HG03520 (cell line): Measurements from ENCODE around the gene AAR2.

ENCODE experiments used
- ATAC-seq: cut with Tn5 transposase; IDR thresholded peaks from one replicate; pipeline ENCODE4 v1.9.1; 2021; ENCODE audit warnings: mild to moderate bottlenecking, moderate library complexity; ENCODE audit not compliant: unreplicated experiment

Gene AAR2

DNA sequence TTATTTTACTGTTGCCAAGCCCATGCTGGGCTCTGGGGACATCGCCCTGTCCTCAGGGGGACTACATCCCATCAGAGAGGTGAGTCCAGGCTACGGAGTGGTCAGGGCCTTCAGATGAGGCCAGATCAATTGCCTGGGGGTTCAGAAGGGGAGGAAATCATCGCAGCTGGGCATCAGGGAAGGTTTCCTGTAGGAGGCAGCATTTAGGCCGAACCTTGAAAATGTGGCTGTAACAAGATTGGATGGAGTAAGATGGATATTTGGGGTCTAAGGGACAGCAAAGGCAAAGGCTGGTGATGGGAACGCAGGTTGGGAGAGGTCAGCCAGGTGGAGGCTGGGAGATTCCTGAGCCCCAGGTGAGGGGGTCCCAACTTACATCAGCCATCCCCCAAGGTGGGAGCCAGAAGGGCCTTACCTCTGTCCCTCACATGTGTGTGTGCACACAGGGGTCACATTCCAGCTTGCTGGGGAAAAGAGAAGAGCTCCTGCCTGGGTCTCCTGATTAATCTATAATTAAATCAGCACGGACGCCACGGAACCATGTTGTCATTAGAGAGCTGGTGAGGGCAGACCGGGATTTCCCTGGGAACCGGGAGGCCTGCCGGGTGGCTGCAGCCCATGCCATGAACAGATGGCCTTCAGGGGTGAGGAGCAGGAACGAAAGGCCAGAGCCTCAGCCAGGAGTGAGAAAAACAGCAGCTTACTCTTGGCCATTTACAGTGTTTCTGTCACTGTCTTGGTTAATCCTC is 39.3 kb downstream of the AAR2 start:
- no peak for ATAC-seq

DNA sequence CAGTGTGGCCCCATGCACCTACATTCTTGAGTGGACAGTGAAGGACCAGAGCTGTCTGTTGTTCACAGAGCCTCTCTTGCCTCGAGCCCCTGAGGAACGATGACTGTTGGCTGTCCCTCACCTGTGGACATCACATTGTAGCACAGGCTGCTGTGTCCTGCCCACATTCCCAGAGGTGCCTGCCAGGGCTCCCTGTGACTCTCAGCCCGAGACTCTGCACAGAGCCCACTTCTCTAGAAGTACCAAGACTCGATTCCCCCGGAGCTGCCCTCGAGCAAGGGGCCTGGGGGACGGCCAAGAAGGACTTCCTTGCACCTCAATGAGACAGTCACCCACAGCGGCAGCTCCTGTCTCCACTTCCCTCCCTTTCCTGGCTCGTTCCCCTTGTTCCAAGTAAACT is 41.3 kb downstream of the AAR2 start:
- ATAC-seq: no peak

DNA sequence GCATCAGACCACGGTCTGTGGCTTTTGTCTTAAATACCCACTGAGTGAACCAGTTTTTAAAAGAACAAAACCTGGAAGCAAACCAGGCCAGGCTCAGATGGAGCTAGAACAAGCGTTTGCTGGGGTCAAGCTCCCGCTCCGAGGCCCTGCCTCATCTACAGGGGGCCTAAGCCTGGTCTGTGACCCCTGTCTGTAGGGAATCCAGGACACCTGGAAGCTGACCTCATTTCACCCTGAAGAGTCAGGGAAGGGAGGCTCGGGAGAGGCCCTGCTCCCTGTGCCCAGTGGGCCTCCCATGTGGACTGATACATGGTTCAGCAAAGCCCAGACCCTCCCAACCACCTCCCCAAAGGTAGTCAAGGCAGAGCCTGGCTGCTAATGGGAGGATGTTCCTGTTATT is 43.1 kb downstream of the AAR2 start:
- ATAC-seq: no peak

DNA sequence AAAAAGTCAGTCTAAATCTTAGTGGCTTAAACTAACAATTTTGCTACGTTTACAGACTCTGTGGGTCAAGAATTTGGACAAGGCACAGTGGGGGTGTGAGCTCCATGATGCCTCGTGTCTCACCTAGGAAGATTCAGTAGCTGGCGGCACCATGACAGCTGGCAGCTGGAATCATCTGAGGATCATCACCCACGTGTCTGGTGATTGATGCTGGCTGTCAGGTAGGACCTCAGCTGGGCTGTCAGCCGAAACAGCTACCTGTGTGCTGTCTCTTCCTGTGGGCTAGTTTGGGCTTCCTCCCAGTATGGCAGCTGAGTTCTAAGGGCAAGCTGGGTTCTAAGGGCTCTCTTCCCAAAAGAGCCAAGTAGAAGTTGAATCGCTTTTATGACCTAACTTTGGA is 43.5 kb downstream of the AAR2 start:
- no peak for ATAC-seq

DNA sequence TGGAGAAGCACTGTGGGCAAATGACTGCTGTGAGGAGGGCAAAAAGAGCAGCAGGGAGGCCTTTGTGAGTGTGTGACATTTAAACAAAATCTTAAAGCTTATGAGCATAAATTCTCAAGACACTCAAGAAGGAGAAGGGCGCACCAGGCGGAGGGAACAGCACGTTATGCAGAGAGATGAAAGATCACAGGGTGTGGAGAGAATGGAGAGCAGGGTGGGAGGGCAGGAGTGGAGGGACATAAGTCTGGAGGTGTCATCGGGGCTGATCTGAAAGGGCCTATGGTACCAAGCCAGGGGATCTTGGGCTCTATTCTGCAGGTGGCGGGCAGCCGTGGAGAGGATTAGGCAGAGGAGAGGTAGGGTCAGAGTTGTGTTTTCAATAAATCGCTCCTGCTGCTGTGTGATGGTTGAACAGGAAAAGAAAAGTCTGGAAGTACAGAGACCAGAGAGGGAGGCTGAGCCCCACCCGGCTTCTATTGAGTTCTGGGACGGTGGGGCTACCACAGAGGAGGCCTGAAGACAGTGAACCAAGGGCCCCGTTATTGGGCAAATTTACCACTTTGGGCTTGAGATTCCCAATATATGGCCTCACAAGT is 45.6 kb downstream of the AAR2 start:
- ATAC-seq: no peak

DNA sequence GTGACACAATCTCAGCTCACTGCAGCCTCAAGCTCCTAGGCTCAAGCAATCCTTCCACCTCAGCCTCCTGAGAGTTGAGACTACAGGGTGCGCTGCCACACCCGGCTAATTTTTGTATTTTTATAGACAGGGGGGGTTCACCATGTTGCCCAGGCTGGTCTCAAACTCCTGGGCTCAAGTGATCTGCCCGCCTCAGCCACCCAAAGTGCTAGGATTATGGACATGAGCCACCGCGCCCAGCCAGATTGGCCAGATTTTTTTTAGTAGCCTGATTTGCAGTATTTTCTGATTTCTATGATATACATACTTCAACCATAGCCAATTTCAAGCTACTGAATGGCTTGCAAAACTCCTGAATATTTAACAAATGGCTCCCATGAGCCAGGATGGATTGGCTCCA is 48.5 kb downstream of the AAR2 start:
- no peak for ATAC-seq

DNA sequence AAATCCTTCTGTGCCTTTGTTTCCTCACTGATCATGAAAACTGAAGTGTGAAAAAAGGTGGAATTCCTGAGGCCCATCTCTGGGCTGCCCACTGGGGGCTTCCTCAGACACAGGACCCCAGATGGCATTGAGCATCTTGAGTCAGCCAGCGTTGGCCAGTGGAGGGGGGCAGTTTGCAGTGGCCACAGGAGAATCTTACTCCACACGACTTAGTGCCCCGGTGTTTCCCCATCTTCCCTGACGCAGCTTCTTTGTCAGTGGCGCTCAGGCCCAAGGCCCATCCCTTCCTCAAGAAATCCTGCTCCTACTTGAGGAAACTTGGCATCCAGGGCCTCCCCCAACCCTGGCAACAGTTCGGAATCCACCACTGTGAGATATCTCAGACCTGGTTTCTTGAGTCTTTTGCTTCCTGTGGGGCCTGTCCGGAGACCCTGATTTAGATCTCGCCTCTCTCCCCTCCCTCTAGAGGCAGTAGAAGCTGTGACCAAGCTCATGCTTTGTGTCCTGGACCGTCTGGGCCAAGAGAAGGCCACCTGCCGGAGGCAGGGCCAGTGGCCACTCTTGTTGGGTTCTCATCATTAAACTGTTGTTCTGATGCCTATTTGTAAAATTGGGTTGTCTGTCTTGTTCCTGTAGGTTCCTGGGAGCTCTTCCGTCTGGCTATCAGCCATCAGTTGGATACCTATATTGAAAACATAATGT is 49.6 kb downstream of the AAR2 start:
- no peak for ATAC-seq

DNA sequence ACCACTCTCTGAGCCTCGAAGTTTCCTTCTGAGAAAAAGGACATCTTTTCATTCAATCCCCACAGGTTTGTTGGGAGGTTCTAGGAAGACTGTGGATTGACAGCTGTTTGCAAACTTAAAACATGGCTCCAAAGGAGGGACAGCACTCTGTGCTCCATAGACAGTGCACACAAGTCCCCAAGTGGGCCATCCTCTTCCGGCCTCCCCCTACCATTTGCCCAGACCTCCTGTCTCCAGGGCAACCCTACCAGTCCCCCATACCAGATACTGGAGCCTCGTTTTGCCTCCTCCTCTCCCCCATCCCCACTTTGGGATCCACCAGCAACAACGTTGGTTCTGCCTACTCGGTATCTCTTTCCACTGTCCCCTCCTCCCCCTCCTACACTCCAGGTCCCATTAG is 61.4 kb downstream of the AAR2 start:
- no peak for ATAC-seq

DNA sequence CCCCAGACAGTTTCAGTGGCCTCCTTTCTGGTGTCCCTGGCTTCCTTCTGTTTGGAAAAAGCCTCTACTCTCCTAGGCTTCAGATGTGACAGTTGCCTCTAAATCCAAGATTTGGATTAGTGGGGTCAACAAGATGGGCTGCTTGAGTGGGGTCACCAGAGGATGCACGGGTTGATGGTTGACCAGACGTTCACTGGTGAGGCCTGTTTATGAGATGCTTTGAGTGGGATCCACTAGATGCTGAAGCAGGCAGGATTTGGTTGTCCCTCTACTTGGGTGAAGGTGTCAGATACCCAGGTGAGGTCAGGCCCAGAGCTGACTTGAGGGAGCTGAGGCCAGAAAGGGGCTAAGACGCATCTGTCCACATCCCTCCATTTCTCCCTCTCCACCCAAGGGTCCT is 61.8 kb downstream of the AAR2 start:
- ATAC-seq: no peak

DNA sequence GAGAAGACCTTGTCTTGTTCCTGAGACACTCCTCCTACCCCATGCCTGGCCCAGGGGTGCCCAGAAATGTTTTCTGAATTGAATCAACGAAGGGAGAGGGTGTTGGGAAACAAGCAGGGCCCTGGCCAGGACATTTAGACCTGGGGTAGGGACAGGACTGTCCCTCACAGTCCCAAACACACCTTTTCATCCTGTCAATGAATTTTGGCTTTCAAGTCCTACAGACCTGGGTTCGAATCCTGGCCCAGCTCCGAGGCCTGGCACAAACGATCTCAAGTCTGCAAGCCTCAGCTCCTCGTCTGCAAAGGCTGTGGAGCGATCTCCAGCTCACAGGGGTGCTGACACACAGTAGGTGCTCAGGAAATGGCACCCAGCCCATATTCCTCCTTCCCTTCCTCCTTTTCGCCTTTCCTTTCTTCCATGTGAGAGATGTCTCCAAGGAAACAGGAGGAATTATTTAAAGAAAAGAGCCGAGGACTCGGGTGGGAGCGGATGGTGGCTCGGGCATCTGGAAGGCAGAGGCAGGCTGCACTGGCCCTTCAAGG is 62.6 kb downstream of the AAR2 start:
- ATAC-seq: no peak

DNA sequence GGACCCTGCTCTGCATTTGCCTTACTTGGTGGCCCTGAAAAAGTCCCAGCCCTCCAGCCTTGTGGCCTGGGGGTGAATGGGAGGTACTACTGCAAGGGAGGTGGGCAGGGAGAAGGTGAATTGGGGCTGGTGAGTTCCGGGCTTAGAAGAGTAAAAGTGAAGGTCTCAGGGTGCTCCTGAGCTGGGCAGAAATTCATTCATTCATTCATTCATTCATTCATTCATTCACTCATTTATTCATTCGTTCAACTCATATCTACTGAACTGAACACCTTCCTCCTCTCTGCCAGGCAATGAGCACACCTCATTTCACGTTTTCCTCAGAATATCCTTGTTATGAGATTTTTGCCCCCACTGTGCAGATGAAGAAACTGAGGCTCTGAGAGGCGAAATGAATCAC is 63.2 kb downstream of the AAR2 start:
- no peak for ATAC-seq

DNA sequence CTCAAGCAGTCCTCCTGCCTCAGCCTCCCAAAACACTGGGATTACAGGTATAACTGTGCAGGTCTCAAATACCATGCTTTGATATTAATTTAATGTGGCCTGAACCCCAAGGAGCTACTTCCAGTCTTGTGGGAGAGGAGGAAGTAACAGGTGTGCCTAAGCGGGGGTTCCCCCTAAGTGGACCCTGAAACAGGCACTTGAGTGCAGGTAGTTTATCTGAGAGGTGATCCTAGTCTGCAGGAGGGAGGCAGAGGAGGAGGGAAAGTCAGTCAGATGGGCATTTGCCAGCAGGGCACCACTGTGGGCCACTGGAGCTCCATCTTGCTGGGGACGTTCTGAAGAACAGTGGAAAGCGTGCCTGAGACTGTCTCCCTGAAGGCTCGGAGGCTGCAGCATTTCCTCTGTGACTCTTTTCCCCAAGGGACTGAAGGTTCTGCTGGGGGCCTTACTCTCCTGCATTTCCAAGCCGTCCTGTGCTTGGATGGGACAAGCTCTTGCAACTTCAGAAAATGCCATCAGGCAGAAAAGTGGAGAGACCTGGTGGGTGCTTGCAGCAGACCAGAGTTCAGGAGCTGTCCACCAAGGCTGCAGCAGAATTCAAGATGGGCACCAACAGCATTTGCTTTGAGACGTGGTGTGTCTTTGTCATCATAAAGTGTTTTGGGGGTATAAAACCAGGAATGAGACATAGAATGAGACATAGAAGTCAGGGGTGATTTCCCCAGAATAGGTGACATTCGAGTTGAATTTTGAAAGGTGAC is 65.3 kb downstream of the AAR2 start:
- no peak for ATAC-seq

DNA sequence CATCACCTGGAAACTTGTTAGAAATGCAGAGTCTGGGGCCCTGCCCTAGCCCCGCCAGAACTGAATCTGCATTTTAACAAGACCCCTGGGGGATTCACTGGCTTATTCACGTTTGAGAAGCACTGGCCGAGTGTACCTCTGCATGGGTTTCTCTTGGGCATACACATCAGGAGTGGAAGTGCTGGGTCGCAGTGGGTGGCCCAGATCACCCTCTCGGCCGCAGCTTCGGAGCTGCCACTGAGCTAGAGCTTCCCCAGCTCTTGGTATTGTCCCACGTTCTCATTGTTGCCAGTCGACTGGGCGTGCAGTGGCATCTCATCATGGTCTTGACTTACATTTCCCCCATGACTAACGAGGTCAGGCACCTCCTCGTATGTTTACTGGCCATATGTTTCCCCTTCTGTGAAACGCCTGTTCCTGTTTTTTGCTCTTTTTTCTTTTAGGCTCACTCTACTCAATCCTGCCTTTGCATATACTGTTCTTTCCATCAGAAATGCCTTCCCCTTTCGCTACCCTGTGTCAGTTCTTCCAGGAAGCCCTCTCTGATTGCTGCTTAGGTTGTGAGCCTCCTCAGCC is 66.8 kb downstream of the AAR2 start:
- no peak for ATAC-seq

DNA sequence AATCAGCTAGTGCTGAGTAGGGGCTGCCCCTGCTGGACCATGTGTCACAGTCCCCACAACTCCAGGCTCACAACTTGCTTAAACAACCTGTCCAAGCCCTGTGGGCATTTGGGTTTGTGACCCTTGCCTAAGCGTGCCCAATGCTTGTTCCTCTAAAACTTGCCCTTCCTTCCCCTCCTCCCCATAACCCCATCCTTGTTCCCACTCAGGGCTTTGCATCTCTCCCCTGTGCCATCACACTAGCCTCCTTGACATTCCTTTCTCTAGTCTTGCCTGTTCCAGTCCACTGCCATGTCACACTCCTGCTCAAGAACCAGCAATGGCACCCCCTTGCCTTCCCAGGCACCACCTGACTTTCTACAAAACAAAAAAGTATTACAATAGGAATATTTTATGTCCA is 67.6 kb downstream of the AAR2 start:
- no peak for ATAC-seq

DNA sequence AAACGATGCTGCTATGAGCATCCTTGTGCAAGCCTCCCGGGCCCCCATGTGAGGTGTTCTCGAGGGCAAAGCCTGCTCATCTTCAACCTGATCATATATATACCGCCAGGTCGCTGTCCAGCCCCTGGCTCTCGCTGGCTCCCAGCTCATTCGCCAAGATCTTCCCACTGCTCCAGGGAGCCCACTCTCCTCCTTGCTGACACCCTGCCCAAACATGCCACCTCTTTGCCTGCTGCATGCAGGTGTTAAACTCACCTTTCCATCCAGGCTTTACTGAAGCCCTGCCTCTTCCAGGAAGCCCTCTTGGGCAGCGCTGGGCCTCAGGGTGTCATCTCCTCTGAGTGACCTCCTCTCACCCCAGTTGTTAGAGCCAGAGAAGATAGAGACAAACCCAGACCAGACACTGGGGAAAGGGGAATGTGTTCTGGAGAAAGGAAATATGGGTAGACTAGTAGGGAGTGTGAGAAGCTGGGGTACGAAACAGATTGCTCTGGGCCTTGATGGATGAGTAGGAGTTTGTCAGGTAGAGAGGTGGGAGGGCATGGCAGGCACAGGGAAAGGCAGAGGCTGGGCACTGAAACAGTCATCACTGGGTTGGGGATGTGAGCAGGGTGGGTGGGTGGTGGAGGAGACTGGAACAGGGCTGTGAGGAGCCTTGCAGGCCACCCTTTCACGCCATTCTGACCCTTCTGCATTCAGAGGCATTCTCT is 68.7 kb downstream of the AAR2 start:
- no peak for ATAC-seq

DNA sequence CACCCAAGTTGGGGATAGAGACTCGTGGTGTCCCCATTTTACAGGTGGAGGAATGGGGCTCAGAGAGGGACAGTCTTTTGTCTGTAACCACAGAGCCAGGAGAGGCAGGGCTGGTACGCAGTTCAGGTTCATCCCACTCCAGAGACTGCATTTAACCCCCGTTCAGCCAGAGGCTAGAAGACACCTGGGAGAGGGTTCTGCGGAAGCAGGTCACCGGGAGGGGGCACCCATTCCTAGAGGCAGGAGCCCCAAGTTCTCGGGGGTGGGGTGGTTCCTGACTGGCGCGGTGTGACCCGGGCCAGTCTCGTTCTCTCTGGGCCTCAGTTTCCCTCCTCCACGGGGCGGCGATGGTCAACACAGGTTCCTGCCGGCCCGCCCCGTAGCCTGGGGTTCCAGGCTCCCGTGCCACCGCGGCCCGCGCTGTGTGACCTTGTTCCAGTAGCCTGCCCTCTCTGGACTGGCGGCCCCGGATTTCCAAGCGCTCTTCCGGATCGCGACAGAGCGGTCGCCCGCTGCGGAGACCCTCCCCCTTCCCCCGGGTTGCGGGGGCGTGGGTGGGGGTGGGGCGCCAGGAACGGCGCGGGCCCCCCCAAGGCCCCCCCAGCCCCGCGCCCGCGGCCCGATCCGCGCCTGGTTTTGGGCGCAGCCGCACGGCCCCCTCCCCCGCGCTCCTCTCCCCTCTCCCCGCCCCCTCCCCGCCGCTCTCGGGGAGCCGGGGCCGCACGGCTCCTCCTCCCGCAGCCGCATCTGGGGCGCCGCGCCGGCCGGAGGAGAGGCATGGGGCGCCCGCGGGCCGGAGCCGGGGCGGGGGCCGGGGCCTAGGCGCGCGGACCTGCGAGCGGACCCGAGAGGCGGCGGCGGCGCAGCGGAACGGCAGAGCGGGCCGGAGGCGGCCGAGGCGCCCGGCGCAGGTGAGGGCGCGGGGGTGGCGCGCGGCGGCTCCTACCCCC is 69.6 kb downstream of the AAR2 start, which contains the start of gene DLGAP4:
Gene DLGAP4 (plus strand): TSS at position 738 of the 950 bp plus-strand sequence. CDS start 125,379 bp downstream, outside the sequence.
- no peak for ATAC-seq
